HG03025 (cell line): ENCODE data around the gene C2CD2L.
"Not testable (repeated sequence)": the region's sequence is repeated elsewhere in the genome, so short reads cannot be mapped to it uniquely, and the experiment has no call there.

Source experiments
- ATAC-seq: cut with Tn5 transposase; IDR thresholded peaks from one replicate; pipeline ENCODE4 v1.9.1; 2021; ENCODE audit warnings: mild to moderate bottlenecking, moderate library complexity; ENCODE audit not compliant: unreplicated experiment, low FRiP score

The C2CD2L gene

DNA sequence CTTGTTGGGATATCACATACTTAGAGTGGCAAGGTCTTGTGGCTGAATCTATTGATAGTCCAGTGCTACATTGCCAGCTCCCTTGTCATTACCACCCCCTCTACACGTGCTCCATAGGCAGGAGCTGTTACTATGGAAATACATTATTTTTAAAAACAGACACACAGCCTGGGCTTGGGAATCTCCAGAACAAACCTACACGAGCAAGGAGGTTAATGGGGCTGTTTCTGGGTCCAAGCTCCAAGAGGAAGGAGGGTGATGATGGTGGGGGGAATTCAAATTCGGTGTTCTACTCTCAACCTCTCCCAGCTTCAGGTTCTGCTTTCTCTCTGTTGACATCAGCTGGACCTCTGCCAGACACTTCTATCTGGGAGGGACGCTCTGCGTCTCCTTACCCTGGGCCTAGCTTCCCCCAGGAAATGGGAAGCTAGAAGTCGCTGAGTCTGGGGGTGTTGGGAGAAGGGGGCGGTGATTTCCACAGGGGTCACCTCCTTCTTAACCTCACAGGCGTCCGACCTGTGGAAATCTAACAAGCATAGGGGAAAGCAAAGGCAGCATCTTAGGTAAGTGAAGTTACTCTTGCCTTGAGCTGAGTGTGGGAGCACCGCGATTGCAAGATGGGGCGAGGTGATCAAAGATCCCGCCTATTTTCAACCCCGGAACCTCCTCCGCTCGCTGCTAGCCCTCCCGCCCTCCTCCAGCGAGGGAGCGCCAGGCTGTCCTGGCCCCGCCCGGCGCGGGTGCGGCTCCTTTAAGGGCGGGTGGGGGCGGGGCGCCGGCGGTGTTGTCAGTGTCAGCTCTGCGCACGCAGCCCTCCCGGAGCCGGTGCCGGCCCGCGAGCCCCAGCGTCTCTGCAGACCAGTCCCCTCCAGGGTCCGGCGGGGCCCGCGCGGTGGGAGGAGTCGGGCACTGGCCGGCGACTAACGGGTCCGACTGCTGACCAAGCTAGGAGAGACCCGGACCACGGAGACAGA, at the start of gene C2CD2L:
Gene C2CD2L, plus strand, starts transcription at position 781 of the 974 bp plus-strand sequence. CDS start 398 bp downstream, outside the sequence.
- peak; percentile 65 for ATAC-seq

DNA sequence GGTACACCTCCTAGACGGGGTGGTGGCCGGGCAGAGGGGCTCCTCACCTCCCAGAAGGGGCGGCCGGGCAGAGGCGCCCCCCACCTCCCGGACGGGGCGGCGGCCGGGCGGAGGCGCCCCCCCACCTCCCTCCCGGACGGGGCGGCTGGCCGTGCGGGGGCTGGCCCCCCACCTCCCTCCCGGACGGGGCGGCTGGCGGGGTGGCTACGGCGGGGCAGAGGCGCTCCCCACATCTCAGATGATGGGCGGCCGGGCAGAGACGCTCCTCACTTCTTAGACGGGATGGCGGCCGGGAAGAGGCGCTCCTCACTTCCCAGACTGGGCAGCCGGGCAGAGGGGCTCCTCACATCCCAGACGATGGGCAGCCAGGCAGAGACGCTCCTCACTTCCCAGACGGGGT, 48.0 kb upstream of the C2CD2L start:
- ATAC-seq = not testable (repeated sequence)

DNA sequence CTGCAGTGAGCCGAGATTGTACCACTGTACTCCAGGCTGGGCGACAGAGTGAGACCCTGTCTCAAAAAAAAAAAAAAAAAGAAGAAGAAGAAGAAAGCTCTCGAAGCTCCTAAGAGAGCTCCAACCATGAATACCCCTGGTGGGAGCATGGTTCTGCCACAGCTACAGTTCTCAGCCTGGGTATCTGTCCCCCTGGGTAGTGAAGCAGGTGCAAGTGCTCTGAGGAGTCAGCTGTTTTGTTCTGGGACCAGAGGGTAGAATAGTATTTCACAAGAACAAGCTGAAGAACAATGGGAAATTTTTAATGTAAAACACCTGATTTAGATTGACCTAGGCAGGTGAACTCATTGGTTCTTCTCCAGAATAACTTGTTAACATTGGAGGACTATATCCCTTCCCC, 45.9 kb upstream of the C2CD2L start:
- ATAC-seq = no peak

DNA sequence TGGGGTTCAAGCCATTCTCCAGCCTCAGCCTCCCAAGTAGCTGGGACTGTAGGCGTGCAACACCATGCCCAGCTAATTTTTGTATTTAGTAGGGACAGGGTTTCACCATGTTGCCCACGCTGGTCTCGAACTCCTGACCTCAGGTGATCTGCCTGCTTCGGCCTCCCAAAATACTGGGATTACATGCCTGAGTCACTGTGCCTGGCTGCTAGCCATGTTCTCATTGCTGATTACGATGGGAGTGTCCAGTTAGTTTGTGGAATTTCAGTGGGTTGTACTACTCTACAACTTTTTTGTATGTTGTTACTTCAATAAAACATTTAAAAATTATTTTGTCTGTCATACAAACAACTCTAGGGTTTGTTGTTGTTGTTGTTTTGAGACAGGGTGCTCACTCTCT, 44.4 kb upstream of the C2CD2L start:
- ATAC-seq = no peak

DNA sequence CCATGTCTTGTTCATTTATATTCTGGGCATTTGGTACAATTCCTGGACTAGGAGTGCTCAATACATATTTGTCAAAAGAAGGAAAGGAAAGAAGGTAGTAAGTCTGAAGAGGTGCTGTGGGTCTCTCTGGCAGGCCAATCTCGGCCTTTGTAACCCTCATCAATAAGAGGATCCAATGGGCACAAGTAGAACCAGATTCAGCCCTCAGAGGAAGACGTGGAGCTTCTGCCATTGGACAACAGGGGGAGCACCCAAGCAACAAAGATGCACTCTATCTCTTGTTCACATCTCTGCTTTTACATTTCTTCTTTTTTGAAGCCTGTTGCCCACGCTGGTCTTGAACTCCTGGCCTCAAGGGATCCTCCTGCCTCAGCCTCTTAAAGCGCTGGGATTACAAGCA, 41.8 kb upstream of the C2CD2L start:
- ATAC-seq = no peak

DNA sequence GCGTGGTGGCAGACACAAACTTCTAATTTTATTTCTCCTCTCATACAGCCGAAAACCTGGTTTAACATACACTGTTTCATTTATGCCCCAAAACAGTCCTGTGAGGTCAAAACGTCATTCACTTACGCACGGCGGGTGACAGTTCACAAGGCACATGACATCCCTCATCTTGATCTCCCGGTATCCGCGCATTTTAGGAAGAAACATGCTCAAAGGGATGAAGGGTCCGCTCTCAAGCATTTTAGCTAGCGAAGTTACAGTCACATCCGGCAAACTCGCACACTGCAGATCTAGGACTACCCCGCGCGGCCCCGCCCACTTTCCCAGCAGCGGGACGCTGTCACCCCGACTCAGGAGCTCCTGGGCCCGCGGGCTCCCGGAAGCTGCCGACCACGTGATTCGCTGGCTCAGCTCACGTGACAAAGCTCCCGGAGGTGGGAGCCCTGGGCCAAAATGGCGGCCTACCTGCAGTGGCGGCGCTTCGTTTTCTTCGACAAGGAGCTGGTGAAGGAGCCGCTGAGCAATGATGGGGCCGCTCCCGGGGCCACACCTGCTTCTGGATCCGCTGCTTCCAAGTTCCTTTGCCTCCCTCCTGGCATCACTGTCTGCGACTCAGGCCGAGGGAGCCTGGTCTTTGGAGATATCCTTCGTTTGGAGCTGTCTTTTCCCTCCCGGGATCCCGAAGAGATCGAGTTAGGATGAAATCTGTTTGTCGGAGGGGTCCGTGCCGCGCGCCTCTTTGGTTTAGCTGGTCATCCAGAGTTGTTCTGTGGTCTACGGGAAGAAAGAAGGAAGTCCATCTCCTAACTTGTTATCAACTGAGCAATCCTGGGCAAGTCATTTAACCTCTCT, 39.5 kb upstream of the C2CD2L start, which contains the start of gene VPS11:
Gene VPS11, plus strand, starts transcription at position 448 of the 852 bp plus-strand sequence. Its CDS starts 6 bp downstream, at position 454.
- peak; percentile 77 for ATAC-seq

DNA sequence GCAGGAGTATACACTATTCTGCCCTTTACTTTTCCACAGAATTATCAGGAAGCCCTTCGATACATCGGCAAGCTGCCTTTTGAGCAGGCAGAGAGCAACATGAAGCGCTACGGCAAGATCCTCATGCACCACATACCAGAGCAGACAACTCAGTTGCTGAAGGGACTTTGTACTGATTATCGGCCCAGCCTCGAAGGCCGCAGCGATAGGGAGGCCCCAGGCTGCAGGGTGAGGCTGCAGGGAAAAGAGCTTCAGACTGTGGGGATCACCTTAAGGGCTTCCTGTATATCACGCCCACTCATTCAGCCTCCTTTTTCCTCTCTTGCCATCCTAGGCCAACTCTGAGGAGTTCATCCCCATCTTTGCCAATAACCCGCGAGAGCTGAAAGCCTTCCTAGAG, 29.3 kb upstream of the C2CD2L start:
- no peak for ATAC-seq

DNA sequence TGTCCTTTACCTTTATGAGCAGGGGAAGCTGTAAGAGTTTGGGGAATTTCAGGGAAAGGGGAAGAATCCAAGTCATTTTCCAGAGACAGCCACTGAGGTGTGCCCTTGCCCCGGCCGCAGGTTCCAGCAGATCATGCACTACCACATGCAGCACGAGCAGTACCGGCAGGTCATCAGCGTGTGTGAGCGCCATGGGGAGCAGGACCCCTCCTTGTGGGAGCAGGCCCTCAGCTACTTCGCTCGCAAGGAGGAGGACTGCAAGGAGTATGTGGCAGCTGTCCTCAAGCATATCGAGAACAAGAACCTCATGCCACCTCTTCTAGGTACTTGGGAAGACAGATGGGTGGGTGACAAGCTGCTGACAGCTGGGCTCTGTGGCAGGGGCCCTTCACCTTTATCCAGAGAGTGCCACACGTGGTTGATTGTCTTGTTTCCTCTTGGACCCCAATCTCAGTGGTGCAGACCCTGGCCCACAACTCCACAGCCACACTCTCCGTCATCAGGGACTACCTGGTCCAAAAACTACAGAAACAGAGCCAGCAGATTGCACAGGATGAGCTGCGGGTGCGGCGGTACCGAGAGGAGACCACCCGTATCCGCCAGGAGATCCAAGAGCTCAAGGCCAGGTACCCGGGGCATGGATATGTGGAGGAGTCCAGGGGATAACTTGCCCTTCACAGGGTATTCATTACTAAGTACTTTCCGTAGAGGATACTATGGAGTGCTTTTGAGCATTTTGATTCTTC, 28.3 kb upstream of the C2CD2L start:
- ATAC-seq = no peak

DNA sequence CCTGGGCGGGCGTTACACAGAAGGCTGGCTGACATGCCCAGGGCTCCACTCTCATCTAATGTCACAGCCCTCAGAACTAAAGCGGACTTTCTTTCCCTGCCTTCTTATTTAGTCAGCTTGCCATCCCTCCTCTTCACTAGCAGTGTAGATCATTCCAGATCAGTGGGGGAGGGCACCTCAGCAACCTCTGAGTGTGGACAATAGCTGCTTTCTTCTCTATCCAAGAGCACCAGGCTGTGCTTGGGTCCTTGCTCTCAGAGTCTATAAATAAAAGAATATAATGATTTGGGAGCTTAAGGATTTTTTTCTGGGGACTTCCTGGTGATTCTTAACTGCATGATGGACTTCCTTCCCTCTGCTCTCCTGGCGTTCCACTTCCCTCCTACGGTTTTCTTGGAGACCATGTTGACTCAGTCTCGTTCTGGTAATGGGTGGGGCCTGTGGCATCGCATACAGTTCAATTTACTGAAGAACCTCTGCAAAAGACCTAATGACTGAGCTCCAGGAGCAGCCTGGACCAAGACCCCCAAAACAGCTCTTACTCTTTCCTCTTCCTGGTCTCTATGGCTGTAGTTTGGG, 25.4 kb upstream of the C2CD2L start:
- no peak for ATAC-seq

DNA sequence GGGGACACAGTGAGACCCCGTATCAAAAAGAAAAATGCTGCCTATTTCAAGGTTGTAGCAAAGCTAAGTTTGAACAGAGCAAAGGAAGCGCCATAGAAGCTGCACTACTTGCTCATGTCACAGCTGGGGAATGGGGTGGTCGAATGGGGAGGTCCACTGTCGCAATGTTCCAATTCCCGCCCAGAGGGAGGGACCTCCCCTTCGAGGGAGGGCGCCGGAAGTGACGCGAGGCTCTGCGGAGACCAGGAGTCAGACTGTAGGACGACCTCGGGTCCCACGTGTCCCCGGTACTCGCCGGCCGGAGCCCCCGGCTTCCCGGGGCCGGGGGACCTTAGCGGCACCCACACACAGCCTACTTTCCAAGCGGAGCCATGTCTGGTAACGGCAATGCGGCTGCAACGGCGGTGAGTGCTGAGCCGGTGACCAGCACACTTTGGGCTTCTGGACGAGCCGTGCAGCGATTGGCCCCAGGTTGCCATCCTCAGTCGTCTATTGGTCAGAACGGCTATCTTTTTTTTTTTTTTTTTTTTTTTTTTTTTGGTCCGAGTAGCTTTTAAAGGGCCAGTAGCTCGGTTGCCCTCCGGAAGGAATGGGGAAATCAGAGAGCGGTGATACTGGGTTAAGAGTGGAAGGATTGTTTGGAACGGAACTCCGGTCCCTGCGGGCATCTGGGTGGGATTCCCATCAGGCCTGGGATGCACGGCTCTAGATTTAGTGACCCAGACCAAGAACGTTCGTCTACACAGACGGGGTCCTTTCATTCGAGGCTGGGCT, 22.3 kb upstream of the C2CD2L start, which contains the start of gene HMBS:
Gene HMBS, plus strand, starts transcription at position 219 of the 774 bp plus-strand sequence. Its CDS starts 153 bp downstream, at position 372.
- ATAC-seq = peak; percentile 85

DNA sequence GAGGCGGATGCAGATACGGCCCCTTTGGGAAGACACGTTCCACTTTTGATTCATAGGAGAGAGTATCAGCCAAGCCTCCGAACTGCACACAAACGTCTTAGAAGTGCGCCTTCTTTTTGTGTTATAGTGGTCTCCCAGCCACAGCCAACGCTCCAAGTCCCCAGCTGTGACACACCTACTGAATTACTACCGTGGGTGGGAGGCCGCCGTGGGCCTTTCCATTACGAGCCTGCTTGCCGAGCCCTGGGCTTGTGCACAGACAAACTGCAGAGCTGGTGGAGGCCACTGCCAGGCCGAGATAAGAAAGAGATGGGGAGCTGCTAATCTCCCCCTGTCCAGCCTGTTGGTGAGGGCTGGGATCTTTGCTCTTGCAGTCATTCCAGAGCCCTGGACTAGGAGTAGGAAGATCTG, 21.7 kb upstream of the C2CD2L start:
- peak; percentile 7 for ATAC-seq

DNA sequence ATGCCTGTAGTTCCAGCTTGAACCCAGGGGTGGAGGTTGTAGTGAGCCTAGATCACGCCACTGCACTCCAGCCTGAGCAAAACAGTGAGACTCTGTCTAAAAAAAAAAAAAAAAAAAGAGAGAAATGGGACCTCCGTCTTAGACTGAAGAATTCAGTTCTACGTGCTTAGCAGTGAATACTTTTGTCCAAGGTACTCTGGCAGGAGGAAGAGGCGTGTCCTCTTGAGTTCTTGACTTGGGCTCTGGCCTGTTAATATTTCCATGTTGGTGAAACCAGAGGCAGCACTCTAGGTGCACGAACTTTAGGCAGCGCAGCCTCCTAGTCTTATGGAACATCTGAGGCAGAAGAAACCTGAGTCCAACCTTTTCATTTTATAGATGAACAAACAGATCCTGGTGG, 20.0 kb upstream of the C2CD2L start:
- ATAC-seq = no peak

DNA sequence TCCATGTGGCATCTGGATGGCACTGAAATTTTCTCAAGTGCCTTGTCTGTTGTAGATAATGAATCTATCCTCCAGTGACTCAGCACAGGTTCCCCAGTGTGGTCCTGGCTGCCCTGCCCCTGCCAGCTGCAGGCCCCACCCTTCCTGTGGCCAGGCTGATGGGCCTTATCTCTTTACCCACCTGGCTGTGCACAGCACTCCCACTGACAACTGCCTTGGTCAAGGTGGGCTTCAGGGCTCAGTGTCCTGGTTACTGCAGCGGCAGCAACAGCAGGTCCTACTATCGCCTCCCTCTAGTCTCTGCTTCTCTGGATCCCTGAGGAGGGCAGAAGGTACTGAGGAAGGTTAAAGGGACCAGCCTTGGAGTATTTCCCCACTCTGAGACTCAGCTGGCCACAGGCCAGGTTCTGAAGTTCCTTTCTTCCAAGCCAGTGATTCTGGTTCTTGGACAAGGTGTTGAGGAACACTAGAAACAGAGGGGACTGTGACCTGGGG, 19.4 kb upstream of the C2CD2L start:
- ATAC-seq = no peak

DNA sequence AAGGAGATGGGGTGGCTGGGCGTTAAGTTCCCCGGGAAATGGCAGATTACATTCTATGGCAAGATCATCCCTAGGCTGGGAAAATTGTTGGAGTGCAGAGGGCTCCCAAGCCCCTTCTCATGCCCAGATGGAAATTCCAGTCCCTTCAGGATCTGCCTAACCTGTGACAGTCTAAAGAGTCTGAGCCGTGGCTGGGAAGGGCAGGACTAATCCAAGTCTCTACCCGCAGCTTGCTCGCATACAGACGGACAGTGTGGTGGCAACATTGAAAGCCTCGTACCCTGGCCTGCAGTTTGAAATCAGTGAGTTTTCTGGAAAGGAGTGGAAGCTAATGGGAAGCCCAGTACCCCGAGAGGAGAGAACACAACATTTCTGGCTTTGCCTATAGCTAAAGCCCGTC, 18.7 kb upstream of the C2CD2L start:
- no peak for ATAC-seq

DNA sequence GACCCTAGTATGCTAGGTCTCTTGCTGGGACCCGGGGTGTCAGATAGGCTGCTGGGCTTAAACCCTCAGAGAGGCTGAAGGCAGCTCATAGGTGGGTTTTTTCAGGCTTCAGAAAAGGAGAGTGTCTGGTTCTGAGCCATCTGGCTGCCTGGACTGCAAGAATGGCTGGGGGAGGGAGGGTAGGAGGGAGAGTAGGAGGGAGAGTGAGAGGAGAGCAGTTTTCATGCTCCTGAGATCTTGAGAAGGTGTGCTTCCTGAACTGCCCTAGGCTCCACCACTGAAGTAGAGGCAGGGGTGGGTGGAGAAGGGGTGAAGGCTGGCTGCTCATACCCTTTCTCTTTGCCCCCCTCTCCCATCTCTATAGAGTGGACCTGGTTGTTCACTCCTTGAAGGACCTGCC, 17.8 kb upstream of the C2CD2L start:
- ATAC-seq = no peak

DNA sequence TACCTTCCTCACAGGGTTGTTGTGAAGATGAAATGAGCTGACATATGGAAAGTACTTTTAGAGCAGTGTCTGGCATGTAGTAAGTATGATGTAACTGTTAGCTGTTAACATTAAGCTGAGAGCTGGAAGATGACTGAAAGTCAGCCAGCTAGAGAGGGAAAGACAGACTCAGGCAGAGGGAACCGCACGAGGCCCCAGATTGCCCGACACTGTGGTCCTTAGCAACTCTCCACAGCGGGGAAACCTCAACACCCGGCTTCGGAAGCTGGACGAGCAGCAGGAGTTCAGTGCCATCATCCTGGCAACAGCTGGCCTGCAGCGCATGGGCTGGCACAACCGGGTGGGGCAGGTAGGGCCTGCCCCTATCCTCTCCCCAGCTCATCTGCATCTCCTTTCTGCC, 16.0 kb upstream of the C2CD2L start:
- ATAC-seq = no peak

DNA sequence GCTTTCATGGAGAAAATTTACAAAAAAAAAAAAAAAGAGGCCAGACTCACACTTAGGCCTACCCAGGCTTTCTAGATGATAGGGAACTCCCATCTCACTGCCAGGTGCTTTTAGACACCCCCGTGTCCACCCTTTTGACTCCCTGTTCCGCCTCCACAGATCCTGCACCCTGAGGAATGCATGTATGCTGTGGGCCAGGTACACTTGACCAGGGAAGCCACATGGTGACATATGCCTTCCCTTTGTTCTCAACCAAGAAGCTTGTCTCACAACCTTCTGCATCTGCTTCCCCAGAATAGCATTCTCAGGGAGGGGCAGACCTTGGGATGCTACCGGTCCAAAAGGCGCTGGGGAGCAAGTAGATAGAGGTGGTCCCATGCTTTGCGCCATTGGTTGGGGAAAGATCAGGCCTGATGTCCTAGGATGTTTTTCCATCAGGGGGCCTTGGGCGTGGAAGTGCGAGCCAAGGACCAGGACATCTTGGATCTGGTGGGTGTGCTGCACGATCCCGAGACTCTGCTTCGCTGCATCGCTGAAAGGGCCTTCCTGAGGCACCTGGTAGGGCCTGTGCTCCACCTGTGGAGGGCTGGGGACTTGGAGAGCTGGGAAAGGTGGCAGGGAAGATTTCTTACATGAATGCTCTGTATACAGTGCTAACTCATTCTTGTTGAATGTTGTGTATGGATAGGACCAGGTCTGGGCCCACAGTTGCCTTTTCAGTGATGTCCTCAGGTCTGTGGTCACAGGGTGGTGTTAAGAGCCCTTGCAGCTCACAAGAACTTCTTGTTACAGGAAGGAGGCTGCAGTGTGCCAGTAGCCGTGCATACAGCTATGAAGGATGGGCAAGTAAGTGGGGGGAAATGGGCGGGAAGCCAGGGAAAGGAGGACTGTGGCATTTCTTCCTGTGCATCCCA, 14.9 kb upstream of the C2CD2L start:
- ATAC-seq = no peak
